ENCODE data around the gene NDC80.
"Not testable (repeated sequence)": the region's sequence is repeated elsewhere in the genome, so short reads cannot be mapped to it uniquely, and the experiment has no call there.

The NDC80 gene

DNA sequence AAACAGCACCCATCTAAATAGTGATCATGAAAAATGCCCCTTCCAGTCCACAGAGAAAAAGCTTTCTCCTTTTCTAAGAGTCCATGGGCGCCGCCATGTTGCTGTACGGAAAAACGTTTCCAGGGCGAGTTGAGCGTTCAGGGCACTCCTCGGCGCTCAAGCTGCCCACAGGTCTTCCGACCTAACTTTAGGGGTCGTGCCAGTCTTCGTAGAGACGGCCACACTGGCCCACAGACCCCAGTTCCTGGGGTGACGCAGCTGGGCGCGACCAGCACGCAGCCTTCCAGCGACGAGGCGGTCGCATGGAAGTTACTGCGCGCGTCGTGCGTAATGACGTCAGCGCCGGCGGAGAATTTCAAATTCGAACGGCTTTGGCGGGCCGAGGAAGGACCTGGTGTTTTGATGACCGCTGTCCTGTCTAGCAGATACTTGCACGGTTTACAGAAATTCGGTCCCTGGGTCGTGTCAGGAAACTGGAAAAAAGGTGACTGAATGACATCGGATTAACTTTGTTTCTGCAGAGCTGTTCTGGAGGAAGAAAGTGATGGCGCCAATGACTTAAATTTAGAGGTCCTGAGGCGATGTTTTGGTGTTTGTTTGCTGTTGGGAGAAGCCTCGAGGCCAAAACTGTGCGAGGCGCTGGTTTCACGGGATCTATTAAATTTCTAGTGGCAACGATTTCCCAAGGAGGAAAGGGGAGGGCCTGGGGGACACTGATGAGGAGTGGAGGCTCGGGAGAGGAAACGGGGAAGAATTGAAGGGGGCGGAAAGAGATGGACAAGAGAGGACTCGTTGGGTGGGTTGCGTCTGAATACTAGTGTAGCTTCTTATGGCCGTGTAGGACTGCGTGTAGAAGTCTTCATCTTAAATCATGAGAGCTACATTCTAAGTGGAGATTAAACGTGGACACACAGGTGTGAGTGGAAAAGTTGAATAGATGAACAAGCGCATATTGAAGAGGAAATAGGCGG lies at the start of gene NDC80, which contains the start of gene METTL4:
NDC80 (plus strand) TSS at position 358 of the 971 bp plus-strand sequence. CDS start 1,429 bp downstream, outside the sequence.
METTL4 (minus strand) TSS at position 306 of the 971 bp plus-strand sequence. CDS start 4,289 bp downstream, outside the sequence.
- Mint-ChIP-seq H3K4me1 (peaks cover 45% of the 10 kb centered on the region), H3K4me3 (peak within 1 kb of the TSS; percentile 93 to 98 (median 95)), H3K9me3 (no peaks in the 10 kb centered on the region), H3K36me3 (ENCODE audit: low read depth) (peaks cover 10% of the 10 kb centered on the region), H3K27me3 (ENCODE audit: low read depth) (no peaks in the 10 kb centered on the region), H3K27ac (peak within 1 kb of the TSS; percentile 98 to 99 (median 99))
- TF ChIP-seq, protein P1, sequence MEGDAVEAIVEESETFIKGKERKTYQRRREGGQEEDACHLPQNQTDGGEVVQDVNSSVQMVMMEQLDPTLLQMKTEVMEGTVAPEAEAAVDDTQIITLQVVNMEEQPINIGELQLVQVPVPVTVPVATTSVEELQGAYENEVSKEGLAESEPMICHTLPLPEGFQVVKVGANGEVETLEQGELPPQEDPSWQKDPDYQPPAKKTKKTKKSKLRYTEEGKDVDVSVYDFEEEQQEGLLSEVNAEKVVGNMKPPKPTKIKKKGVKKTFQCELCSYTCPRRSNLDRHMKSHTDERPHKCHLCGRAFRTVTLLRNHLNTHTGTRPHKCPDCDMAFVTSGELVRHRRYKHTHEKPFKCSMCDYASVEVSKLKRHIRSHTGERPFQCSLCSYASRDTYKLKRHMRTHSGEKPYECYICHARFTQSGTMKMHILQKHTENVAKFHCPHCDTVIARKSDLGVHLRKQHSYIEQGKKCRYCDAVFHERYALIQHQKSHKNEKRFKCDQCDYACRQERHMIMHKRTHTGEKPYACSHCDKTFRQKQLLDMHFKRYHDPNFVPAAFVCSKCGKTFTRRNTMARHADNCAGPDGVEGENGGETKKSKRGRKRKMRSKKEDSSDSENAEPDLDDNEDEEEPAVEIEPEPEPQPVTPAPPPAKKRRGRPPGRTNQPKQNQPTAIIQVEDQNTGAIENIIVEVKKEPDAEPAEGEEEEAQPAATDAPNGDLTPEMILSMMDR (IDR thresholded peaks at IDR 0.05; ENCODE audit: unreplicated experiment in 3 of 3), result no peak

DNA sequence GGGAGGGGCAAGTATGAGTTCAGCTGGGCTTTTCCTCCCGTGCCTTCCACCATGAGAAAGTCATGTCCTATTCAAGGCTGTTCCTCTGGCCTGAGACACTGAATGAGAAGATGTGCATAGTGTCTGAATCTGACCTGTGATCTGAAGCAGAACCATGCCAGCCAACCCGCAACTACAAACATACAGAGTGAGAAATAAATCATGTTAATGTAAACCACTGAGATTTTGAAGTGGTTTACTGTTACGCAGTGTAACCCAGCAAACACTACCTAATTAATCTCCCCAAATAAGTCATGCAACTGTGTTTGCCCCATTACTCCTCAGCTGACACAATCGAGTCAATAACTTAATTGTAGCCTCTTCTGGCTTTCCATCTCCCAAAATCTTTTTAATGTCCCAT lies 49.2 kb upstream of the NDC80 start:
- TF ChIP-seq, protein P1 (IDR thresholded peaks at IDR 0.05; ENCODE audit: unreplicated experiment in 3 of 3), result no peak
- no peaks in the 10 kb centered on the region for H3K9me3 Mint-ChIP-seq
- no peak overlapping the region for H3K27ac Mint-ChIP-seq
- no peak overlapping the region for H3K4me3 Mint-ChIP-seq
- H3K27me3 Mint-ChIP-seq (ENCODE audit: low read depth), result no peaks in the 10 kb centered on the region
- H3K36me3 Mint-ChIP-seq (ENCODE audit: low read depth), result no peaks in the 10 kb centered on the region
- H3K4me1 Mint-ChIP-seq, result no peaks in the 10 kb centered on the region

DNA sequence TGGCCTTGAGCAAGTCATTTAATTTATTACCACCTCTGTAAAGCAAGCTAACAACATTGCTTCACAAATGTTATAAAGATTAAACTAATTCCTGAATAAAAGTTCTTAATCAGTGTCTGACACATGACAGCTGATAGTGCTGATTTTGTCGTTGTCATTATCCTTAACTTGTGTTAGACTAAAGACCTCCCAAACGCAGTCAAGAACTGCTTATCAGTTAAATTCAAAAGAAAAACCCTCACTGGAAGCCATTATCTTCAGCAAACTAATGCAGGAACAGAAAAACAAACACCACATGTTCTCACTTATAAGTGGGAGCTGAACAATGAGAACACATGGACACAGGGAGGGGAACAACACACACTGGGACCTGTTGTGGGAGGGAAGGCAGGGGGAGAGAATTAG lies 46.6 kb upstream of the NDC80 start:
- H3K9me3 Mint-ChIP-seq; H3K4me3 Mint-ChIP-seq; H3K27me3 Mint-ChIP-seq (ENCODE audit: low read depth); H3K36me3 Mint-ChIP-seq (ENCODE audit: low read depth); H3K4me1 Mint-ChIP-seq: not testable (repeated sequence)
- peak overlapping the region in 1 of 3 experiments; percentile 29 for H3K27ac Mint-ChIP-seq

DNA sequence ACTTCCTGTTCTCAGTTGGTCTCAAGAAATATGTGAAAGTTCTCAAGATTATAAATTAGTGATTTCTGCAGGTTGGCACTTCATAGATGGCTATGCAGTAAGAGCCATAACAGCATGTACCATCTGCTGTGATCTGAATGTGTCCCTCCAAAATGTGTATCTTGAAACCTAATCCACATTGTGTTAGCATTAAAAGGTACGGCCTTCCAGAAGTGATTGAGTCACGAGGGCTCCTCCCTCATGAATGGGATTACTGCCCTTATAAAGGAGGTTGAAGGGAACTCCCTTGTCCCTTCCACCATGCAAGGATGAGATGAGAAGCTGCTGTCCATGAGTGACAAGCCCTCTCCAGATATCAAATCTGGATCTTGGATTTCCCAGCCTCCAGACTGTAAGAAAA lies 45.0 kb upstream of the NDC80 start:
- Mint-ChIP-seq H3K4me3 (no peak overlapping the region), H3K9me3 (no peaks in the 10 kb centered on the region), H3K36me3 (ENCODE audit: low read depth) (peaks cover 7% of the 10 kb centered on the region), H3K27me3 (ENCODE audit: low read depth) (no peaks in the 10 kb centered on the region), H3K27ac (no peak overlapping the region), H3K4me1 (no peaks in the 10 kb centered on the region)
- TF ChIP-seq, protein P1 (IDR thresholded peaks at IDR 0.05; ENCODE audit: unreplicated experiment in 3 of 3), result no peak

DNA sequence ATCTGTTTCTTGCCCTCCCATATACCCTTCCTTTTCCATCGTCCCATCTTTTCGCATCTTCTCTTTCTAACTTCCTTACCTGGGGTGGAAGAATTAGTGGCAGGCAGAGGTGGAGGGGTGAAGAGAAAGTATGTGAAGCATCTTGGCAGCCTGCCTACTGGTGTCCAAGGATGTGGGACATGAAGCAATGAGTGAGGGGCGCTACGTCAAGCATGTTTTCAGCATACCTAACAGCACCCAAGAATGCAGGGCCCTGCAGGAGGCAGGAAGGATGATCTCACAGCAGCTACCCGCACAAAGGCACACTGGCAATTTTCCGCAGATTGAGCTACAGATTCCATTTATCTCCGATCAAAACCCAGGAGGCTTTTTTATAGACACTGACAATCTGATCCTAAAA lies 42.2 kb upstream of the NDC80 start:
- no peaks in the 10 kb centered on the region for H3K27me3 Mint-ChIP-seq (ENCODE audit: low read depth)
- peaks cover 22% of the 10 kb centered on the region for H3K36me3 Mint-ChIP-seq (ENCODE audit: low read depth)
- no peak overlapping the region for H3K27ac Mint-ChIP-seq
- H3K4me1 Mint-ChIP-seq, result no peaks in the 10 kb centered on the region
- no peak overlapping the region for H3K4me3 Mint-ChIP-seq
- TF ChIP-seq, protein P1 (IDR thresholded peaks at IDR 0.05; ENCODE audit: unreplicated experiment in 3 of 3), result no peak
- peaks cover 14% of the 10 kb centered on the region for H3K9me3 Mint-ChIP-seq

DNA sequence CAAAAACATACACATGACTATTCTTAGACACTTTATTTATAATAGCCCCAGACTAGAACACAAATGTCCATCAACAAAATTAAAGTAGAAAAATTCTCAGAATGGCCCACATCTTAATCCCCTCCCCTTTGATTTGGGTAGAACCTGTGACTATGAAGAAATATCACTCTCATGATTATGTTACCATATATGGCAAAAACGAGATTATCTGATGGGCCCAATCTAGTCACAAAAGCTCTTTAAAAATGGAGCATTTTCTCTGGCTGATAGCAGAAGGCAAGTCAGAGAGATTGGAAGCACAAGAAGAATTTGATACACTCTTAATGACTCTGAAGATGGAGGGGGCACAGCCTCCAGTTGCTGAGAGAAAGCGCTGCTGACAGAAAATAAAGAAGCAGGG lies 39.6 kb upstream of the NDC80 start:
- no peaks in the 10 kb centered on the region for H3K27me3 Mint-ChIP-seq (ENCODE audit: low read depth)
- TF ChIP-seq, protein P1 (IDR thresholded peaks at IDR 0.05; ENCODE audit: unreplicated experiment in 3 of 3), result no peak
- H3K27ac Mint-ChIP-seq, result no peak overlapping the region
- H3K4me1 Mint-ChIP-seq, result no peaks in the 10 kb centered on the region
- peaks cover 16% of the 10 kb centered on the region for H3K9me3 Mint-ChIP-seq
- no peak overlapping the region for H3K4me3 Mint-ChIP-seq
- peaks cover 43% of the 10 kb centered on the region for H3K36me3 Mint-ChIP-seq (ENCODE audit: low read depth)

All from nephron (organoid).